PFSK-1 (cell line): ENCODE data around the gene GJA5.

Source experiments
- POLR2AphosphoS5 ChIP-seq: IDR thresholded peaks from 2 replicates; pipeline ENCODE4 v1.6.1; 2012; ENCODE audit warnings: low read depth, mild to moderate bottlenecking, control low read depth, low read length, moderate library complexity
- REST ChIP-seq, 2 experiments: IDR thresholded peaks; 2 replicates each; pipeline versions ENCODE4 v1.6.1 to v1.8.0; 2011 to 2012; ENCODE audit warnings: low read depth in 2 of 2, low read length in 2 of 2, control low read depth in 1 of 2, inconsistent platforms in 1 of 2, mild to moderate bottlenecking in 1 of 2, moderate library complexity in 1 of 2; ENCODE audit not compliant: insufficient read depth in 1 of 2
- SIN3A ChIP-seq: IDR thresholded peaks from 2 replicates; pipeline ENCODE4 v1.6.1; 2012; ENCODE audit warnings: mild to moderate bottlenecking, low read length, moderate library complexity, borderline replicate concordance; ENCODE audit not compliant: insufficient read depth
- TAF1 ChIP-seq: IDR thresholded peaks from 2 replicates; pipeline ENCODE4 v1.6.1; 2012; ENCODE audit warnings: low read length, control low read depth, borderline replicate concordance; ENCODE audit not compliant: insufficient read depth

DNA sequence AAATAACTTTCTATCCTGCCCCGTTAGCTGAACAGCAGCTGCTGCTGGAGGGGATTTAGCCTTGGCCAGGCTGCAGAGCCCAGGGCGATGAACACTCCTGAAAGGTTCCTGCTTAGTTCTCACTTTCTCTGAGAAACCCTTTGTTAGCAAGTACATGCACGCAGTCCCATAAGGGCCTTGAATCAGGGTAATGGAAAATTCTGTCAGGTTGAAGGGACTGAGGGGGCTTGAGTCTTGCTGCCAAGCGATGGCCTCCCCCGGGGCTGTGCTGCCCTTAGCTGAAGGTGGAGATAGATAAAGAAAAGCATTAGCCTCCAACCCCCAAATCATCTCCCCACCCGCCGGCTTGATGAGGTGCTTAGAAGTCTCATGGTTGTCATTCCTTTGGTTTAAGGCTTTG, 7.9 kb downstream of the GJA5 start:
- TF ChIP-seq POLR2AphosphoS5 (no peak), TAF1 (no peak), REST (IDR thresholded peaks at IDR 0.05; ENCODE audit: insufficient read depth in 1 of 2, low read depth in 2 of 2, low read length in 2 of 2) (no peak), SIN3A (no peak)
